MM.1S (cell line): ENCODE results near the gene OSMR.

ENCODE experiments used
- DNase-seq: peaks from one replicate; pipeline ENCODE4 v3.0.0-alpha.2; 2015
- H2AFZ ChIP-seq: fragments of 300-600 bp; sonication (generic); 2 replicates; pipeline ENCODE4 v1.6.0; 2016; ENCODE audit warnings: antibody characterized with exemption, low read length
- H3F3A ChIP-seq: fragments of 300-600 bp; sonication (generic); 2 replicates; pipeline ENCODE4 v1.6.1; 2016; ENCODE audit warnings: mild to moderate bottlenecking, antibody characterized with exemption, low read length, moderate library complexity, mixed read lengths; ENCODE audit not compliant: insufficient read depth
- H3K27ac ChIP-seq: fragments of 300-600 bp; sonication (generic); 2 replicates; pipeline ENCODE4 v1.5.1; 2016; ENCODE audit warnings: mild to moderate bottlenecking, low read length
- H3K27me3 ChIP-seq: fragments of 300-600 bp; sonication (generic); replicated peaks from 2 replicates; pipeline ENCODE4 v1.6.0; 2016; ENCODE audit warnings: low read length; ENCODE audit not compliant: insufficient read depth
- H3K36me3 ChIP-seq: fragments of 300-600 bp; sonication (generic); replicated peaks from 2 replicates; pipeline ENCODE4 v1.6.1; 2016; ENCODE audit warnings: mild to moderate bottlenecking, low read length, mixed read lengths; ENCODE audit not compliant: insufficient read depth
- H3K4me1 ChIP-seq: fragments of 300-600 bp; sonication (generic); 2 replicates; pipeline ENCODE4 v1.6.1; 2016; ENCODE audit warnings: low read length, mixed read lengths
- H3K4me2 ChIP-seq: fragments of 300-600 bp; sonication (generic); 2 replicates; pipeline ENCODE4 v1.6.0; 2016; ENCODE audit warnings: low read depth, low read length
- H3K4me3 ChIP-seq: fragments of 300-600 bp; sonication (generic); 2 replicates; pipeline ENCODE4 v1.5.1; 2016; ENCODE audit warnings: low read length, mixed read lengths
- H3K79me2 ChIP-seq: fragments of 300-600 bp; sonication (generic); 2 replicates; pipeline ENCODE4 v1.6.1; 2016; ENCODE audit warnings: mixed run types, low read length, mixed read lengths
- H3K9ac ChIP-seq: fragments of 300-600 bp; sonication (generic); 2 replicates; pipeline ENCODE4 v1.6.1; 2016; ENCODE audit warnings: low read length, mixed read lengths
- H3K9me2 ChIP-seq: fragments of 300-600 bp; sonication (generic); replicated peaks from 2 replicates; pipeline ENCODE4 v1.6.1; 2016; ENCODE audit warnings: mild to moderate bottlenecking, low read length, mixed read lengths; ENCODE audit not compliant: insufficient read depth
- H3K9me3 ChIP-seq: fragments of 300-600 bp; sonication (generic); replicated peaks from 2 replicates; pipeline ENCODE4 v1.6.1; 2016; ENCODE audit warnings: mild to moderate bottlenecking, low read length, mixed read lengths; ENCODE audit not compliant: insufficient read depth
- H4K20me1 ChIP-seq: fragments of 300-600 bp; sonication (generic); 2 replicates; pipeline ENCODE4 v1.6.1; 2016; ENCODE audit warnings: mild to moderate bottlenecking, low read length, moderate library complexity, mixed read lengths; ENCODE audit not compliant: insufficient read depth
- EZH2 ChIP-seq: fragments of 300-600 bp; sonication (generic); optimal IDR thresholded peaks from 2 replicates; pipeline ENCODE3; 2017; ENCODE audit warnings: low read depth, mild to moderate bottlenecking, antibody characterized with exemption, low read length, mixed read lengths
- EZH2phosphoT487 ChIP-seq: fragments of 300-600 bp; sonication (generic); IDR thresholded peaks from 2 replicates; pipeline ENCODE4 v1.6.1; 2018; ENCODE audit warnings: antibody characterized with exemption, low read length
- TF ChIP-seq, protein P1 (sequence below): fragments of 300-600 bp; sonication (generic); IDR thresholded peaks from 2 replicates; pipeline ENCODE4 v1.5.1; 2016; ENCODE audit warnings: antibody characterized with exemption, low read length, mixed read lengths

The OSMR gene

DNA sequence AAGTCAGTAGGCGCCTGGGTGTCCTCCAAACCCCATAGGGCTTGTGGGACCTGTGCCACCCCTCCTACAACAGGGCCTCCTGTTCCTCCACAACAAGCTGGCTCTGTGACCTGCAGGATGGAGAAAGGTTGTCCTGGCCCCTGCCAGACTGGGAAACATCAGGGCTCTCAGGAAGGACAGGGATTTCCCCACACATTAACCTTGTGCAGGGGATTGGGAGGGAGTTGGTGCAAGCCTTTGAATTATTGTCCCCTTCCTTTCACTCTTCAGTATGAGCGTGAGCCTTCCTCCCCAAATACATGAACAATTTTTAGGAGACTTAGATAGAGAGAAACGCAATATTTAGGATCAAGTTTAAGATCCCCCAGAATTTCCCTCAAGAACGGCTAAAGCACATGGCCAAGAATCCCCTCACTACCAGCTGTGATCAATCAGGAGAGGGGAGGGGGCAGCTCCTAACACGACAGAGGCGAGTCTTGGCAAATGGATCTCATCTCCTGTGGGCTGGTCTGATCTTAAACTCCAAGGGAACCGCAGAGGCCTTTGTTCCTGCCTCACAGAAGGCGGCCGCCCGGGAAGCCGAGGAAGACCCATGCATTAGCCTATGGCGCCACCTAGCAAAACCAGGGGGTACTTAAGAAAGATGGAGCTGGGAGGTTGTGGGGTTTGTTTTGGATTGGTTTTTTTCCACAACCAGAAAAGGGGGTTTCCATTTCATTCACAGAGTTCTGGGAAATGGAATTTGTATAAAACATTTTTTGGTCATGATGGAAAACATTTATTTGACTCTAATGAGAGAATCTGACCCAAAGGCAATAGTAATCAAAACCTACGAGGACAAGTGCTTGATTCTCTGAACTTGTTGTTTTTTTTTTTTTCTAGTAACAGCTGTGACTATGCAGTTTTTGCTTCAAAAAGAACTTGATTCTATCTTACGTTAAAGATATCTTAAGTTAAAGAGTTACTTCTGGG is 36.1 kb upstream of the OSMR start:
- no peaks in the 10 kb centered on the region for H3K36me3 ChIP-seq
- H3K9ac ChIP-seq = no peak overlapping the region
- TF ChIP-seq EZH2 = no peak
- TF ChIP-seq, protein P1, sequence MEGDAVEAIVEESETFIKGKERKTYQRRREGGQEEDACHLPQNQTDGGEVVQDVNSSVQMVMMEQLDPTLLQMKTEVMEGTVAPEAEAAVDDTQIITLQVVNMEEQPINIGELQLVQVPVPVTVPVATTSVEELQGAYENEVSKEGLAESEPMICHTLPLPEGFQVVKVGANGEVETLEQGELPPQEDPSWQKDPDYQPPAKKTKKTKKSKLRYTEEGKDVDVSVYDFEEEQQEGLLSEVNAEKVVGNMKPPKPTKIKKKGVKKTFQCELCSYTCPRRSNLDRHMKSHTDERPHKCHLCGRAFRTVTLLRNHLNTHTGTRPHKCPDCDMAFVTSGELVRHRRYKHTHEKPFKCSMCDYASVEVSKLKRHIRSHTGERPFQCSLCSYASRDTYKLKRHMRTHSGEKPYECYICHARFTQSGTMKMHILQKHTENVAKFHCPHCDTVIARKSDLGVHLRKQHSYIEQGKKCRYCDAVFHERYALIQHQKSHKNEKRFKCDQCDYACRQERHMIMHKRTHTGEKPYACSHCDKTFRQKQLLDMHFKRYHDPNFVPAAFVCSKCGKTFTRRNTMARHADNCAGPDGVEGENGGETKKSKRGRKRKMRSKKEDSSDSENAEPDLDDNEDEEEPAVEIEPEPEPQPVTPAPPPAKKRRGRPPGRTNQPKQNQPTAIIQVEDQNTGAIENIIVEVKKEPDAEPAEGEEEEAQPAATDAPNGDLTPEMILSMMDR = peak; percentile 83
- H3K9me3 ChIP-seq = no peaks in the 10 kb centered on the region
- no peaks in the 10 kb centered on the region for H3F3A ChIP-seq
- DNase-seq = peak; percentile 62
- no peaks in the 10 kb centered on the region for H3K9me2 ChIP-seq
- no peaks in the 10 kb centered on the region for H3K4me1 ChIP-seq
- no peaks in the 10 kb centered on the region for H4K20me1 ChIP-seq
- no peak overlapping the region for H3K4me2 ChIP-seq
- H3K79me2 ChIP-seq = no peaks in the 10 kb centered on the region
- no peak overlapping the region for H2AFZ ChIP-seq
- no peaks in the 10 kb centered on the region for H3K27me3 ChIP-seq
- no peak overlapping the region for H3K27ac ChIP-seq
- no peak overlapping the region for H3K4me3 ChIP-seq

DNA sequence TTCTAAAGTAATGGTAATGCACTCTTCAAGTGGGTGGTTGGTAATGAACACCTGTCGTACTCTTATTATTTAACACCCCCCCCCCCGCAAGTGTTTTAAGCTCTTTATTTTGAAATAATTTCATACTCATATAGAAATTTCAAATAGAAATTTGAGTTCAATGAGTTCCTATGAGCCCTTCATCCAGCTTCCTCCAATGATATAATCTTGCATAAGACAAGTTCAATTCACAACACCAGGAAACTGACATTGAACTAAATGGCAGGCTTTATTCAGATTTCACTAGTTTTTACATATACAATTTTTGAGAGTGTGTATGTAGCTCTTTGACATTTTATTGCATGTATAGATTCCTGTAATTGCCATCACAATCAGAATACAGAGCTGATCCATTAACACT is 30.9 kb upstream of the OSMR start:
- H3K79me2 ChIP-seq = no peaks in the 10 kb centered on the region
- DNase-seq = no peak
- no peak overlapping the region for H3K9ac ChIP-seq
- no peaks in the 10 kb centered on the region for H3K27me3 ChIP-seq
- no peaks in the 10 kb centered on the region for H3K9me2 ChIP-seq
- H3K4me2 ChIP-seq = no peak overlapping the region
- TF ChIP-seq, protein P1 = no peak
- no peak for TF ChIP-seq EZH2phosphoT487
- TF ChIP-seq EZH2 = no peak
- no peaks in the 10 kb centered on the region for H3F3A ChIP-seq
- no peaks in the 10 kb centered on the region for H3K4me1 ChIP-seq
- no peaks in the 10 kb centered on the region for H4K20me1 ChIP-seq
- H3K9me3 ChIP-seq = no peaks in the 10 kb centered on the region
- no peak overlapping the region for H2AFZ ChIP-seq
- H3K36me3 ChIP-seq = no peaks in the 10 kb centered on the region
- H3K27ac ChIP-seq = no peak overlapping the region
- H3K4me3 ChIP-seq = no peak overlapping the region

DNA sequence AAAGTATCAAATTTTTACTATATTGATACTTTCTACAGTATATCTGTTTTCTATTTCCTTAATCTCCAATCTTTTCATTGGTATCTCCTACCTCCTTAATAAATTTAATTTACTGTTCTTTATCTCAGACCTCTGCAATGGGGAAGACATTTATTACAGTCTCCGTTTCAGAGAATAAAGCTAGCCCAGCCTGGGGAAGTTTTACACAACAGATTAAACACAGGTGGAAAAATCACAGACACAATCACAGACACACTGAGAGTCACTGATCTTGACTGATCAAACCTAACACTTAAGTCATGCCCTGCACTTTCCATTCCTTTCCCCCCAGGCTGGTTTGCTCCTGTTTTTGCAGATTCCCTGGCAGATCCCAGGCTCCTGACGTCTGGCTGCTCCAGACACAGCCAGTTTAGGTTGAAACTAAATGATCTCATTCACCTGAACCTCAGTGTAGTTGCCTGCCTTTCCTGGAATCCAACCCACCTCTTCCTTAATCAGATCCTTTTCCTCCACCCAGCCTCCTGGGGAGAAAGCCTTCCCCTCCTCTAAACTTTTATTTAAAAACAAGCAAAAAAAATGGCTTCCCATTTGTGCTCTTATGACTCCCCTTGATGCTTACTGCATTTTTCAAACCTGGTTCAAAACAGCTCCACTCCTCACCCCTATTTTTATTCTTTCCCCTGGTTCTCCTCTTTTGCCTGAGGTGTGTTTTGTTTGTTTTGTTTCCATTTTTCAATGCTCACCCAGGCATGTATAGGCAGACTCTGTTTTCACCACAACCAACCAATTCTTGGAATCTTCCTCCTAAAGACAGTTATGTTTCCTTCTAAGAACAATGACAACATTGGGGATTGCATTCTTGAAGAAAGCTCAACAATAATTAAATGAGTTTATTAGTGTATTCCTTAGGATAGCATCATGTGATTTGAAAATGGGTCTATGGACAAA is 29.5 kb upstream of the OSMR start:
- Histone ChIP-seq H3K9ac (no peak overlapping the region), H3K9me3 (no peaks in the 10 kb centered on the region), H3K27ac (no peak overlapping the region), H3K4me2 (no peak overlapping the region), H3K4me3 (no peak overlapping the region), H3K27me3 (no peaks in the 10 kb centered on the region), H4K20me1 (no peaks in the 10 kb centered on the region), H3K4me1 (no peaks in the 10 kb centered on the region), H3F3A (no peaks in the 10 kb centered on the region), H2AFZ (no peak overlapping the region), H3K9me2 (no peaks in the 10 kb centered on the region), H3K36me3 (no peaks in the 10 kb centered on the region), H3K79me2 (no peaks in the 10 kb centered on the region)
- DNase-seq = no peak
- no peak for TF ChIP-seq EZH2
- TF ChIP-seq, protein P1 = no peak
- TF ChIP-seq EZH2phosphoT487 = no peak
